Neuronal stem cell (in vitro differentiated cells): ENCODE results near the gene PATJ.

Experiments
- DNase-seq: peaks from one replicate; pipeline ENCODE4 v3.0.0-alpha.2; 2013; ENCODE audit warnings: low spot score
- H2AFZ ChIP-seq: one replicate; pipeline ENCODE4 v1.6.1; 2013; ENCODE audit warnings: mild to moderate bottlenecking, low read length, inconsistent platforms
- H2AK5ac ChIP-seq: 2 replicates; pipeline ENCODE4 v1.6.1; 2013; ENCODE audit warnings: low read depth, mild to moderate bottlenecking, inconsistent platforms, low read length, moderate library complexity, mixed read lengths
- H2BK120ac ChIP-seq: 2 replicates; pipeline ENCODE4 v1.6.1; 2013; ENCODE audit warnings: low read depth, mild to moderate bottlenecking, inconsistent platforms, low read length, moderate library complexity, mixed read lengths
- H2BK12ac ChIP-seq: one replicate; pipeline ENCODE4 v1.6.1; 2013; ENCODE audit warnings: low read length, inconsistent platforms
- H2BK15ac ChIP-seq: 2 replicates; pipeline ENCODE4 v1.6.1; 2013; ENCODE audit warnings: mild to moderate bottlenecking, low read length, inconsistent platforms, mixed read lengths
- H2BK5ac ChIP-seq: one replicate; pipeline ENCODE4 v1.6.1; 2013; ENCODE audit warnings: inconsistent platforms, mild to moderate bottlenecking, low read length, moderate library complexity
- H3K14ac ChIP-seq: one replicate; pipeline ENCODE4 v1.6.1; 2013; ENCODE audit warnings: low read length, inconsistent platforms
- H3K18ac ChIP-seq: 2 replicates; pipeline ENCODE4 v1.6.1; 2013; ENCODE audit warnings: low read length, inconsistent platforms
- H3K23ac ChIP-seq: 2 replicates; pipeline ENCODE4 v1.6.1; 2013; ENCODE audit warnings: low read depth, mild to moderate bottlenecking, mixed read lengths, low read length, inconsistent platforms; ENCODE audit not compliant: poor library complexity
- H3K27ac ChIP-seq: replicated peaks from 3 replicates; pipeline ENCODE4 v1.5.1; 2013; ENCODE audit warnings: low read length, inconsistent platforms
- H3K27me3 ChIP-seq, 3 experiments: 2 replicates each; pipeline ENCODE4 v1.6.1; 2013; ENCODE audit warnings: low read length in 3 of 3, mild to moderate bottlenecking in 2 of 3, inconsistent platforms in 1 of 3, low read depth in 1 of 3, mixed read lengths in 1 of 3, moderate library complexity in 1 of 3; ENCODE audit not compliant: control insufficient read depth in 3 of 3, insufficient read depth in 3 of 3
- H3K36me3 ChIP-seq, 2 donors: replicated peaks in 1 of 2; 2 replicates each; pipeline ENCODE4 v1.6.1; 2013; ENCODE audit warnings: low read length in 2 of 2; ENCODE audit not compliant: control insufficient read depth in 2 of 2, insufficient read depth in 2 of 2
- H3K4ac ChIP-seq: 2 replicates; pipeline ENCODE4 v1.6.1; 2013; ENCODE audit warnings: inconsistent platforms, mild to moderate bottlenecking, low read length, moderate library complexity
- H3K4me1 ChIP-seq, 2 donors: 1 replicate in 1 of 2; 2 replicates in 1 of 2; pipeline ENCODE4 v1.6.1; 2013; ENCODE audit warnings: low read length in 2 of 2, low read depth in 1 of 2; ENCODE audit not compliant: control insufficient read depth in 2 of 2, insufficient read depth in 1 of 2
- H3K4me2 ChIP-seq: one replicate; pipeline ENCODE4 v1.6.1; 2013; ENCODE audit warnings: mild to moderate bottlenecking, low read length, inconsistent platforms; ENCODE audit not compliant: insufficient read depth, poor library complexity, severe bottlenecking
- H3K4me3 ChIP-seq, 2 donors: 2 replicates each; pipeline ENCODE4 v1.5.1; 2013; ENCODE audit warnings: low read length in 2 of 2, mild to moderate bottlenecking in 2 of 2, inconsistent platforms in 1 of 2, moderate library complexity in 1 of 2
- H3K79me1 ChIP-seq: one replicate; pipeline ENCODE4 v1.6.1; 2013; ENCODE audit warnings: low read depth, mild to moderate bottlenecking, inconsistent platforms, low read length, moderate library complexity
- H3K9ac ChIP-seq: one replicate; pipeline ENCODE4 v1.6.1; 2013; ENCODE audit warnings: mild to moderate bottlenecking, low read depth, low read length, inconsistent platforms; ENCODE audit not compliant: poor library complexity
- H3K9me3 ChIP-seq, 2 donors: replicated peaks in 1 of 2; 2 replicates each; pipeline versions ENCODE3 to v1.6.1; 2013; ENCODE audit warnings: low read length in 2 of 2, mild to moderate bottlenecking in 2 of 2, inconsistent platforms in 1 of 2, low read depth in 1 of 2, mixed read lengths in 1 of 2, moderate library complexity in 1 of 2; ENCODE audit not compliant: control insufficient read depth in 2 of 2, insufficient read depth in 1 of 2
- H4K8ac ChIP-seq: one replicate; pipeline ENCODE4 v1.6.1; 2013; ENCODE audit warnings: low read depth, mild to moderate bottlenecking, inconsistent platforms, low read length, moderate library complexity
- H4K91ac ChIP-seq: one replicate; pipeline ENCODE4 v1.6.1; 2013; ENCODE audit warnings: low read length, low read depth, mild to moderate bottlenecking, inconsistent platforms; ENCODE audit not compliant: poor library complexity
- WGBS, 2 donors: extraction: QIAGEN DNeasy Blood & Tissue Kit; methylation state at CpG; one replicate each; pipeline ENCODE4 v1.1.7; 2013; ENCODE audit warnings: missing lambda C conversion rate in 2 of 2, mixed read lengths in 1 of 2; ENCODE audit not compliant: insufficient read length in 2 of 2, insufficient replicate concordance in 1 of 2; ENCODE audit errors: extremely low coverage in 2 of 2; 5-methylcytosine and 5-hydroxymethylcytosine counted together

The PATJ gene

DNA sequence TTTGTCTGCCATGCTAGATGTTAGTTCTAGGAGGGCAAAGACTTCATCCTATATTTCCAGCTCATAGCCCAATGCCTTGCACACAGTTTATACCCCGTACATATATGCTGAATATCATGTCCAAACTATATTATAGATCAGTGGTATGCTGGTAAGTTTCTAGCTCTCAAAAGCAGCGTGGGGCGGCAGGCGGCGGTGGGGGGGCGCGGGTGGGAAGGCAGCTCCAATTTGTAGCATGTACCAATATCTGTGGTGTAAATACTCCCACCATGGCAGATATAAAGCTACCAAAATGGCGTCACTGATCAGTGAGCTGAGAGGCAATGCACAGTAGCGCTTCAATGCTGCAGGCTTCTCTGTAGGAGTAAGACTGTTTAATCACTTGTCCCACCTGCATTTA, 77.1 kb downstream of the PATJ start:
- Histone ChIP-seq H2BK12ac (no peak overlapping the region), H3K4me3 (no peak overlapping the region), H3K23ac (no peak overlapping the region), H3K9me3 (no peaks in the 10 kb centered on the region), H4K91ac (no peak overlapping the region), H2AFZ (no peak overlapping the region), H2AK5ac (no peak overlapping the region), H3K27me3 (no peaks in the 10 kb centered on the region), H3K14ac (no peak overlapping the region), H3K27ac (no peak overlapping the region), H3K4me1 (no peaks in the 10 kb centered on the region), H2BK120ac (no peak overlapping the region), H2BK5ac (no peak overlapping the region), H3K79me1 (no peaks in the 10 kb centered on the region), H2BK15ac (no peak overlapping the region), H3K9ac (no peak overlapping the region), H3K36me3 (no peaks in the 10 kb centered on the region), H4K8ac (no peak overlapping the region), H3K4me2 (no peak overlapping the region), H3K4ac (no peak overlapping the region), H3K18ac (no peak overlapping the region)
- no peak for DNase-seq
- WGBS, 2 donors: no CpG with 5 or more reads among the region's 9 CpGs

DNA sequence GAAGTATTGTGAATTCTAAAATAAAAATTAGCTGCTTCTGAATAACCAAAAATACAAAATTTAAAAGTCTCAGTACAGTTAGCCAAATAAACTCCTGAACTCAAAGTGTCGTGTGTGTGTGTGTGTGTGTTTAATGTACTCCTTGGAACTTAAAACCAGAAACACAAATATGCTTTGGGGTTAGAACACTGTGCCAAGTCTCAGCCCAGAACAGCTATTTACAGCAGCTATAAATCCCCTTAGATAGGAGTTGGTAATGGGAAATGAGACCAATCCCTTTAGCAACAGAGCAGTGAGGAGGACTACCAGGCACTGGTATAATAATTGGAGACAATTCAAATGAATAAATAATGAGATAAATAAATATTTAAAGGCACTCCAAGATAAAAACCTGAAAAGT, 83.1 kb downstream of the PATJ start:
- H2BK12ac ChIP-seq: no peak overlapping the region
- H4K8ac ChIP-seq: no peak overlapping the region
- no CpG with 5 or more reads among the region's 1 CpG for WGBS, 2 donors
- no peak overlapping the region for H4K91ac ChIP-seq
- H3K27me3 ChIP-seq: no peaks in the 10 kb centered on the region
- no peak for DNase-seq
- no peak overlapping the region for H3K4me2 ChIP-seq
- no peak overlapping the region for H3K14ac ChIP-seq
- no peaks in the 10 kb centered on the region for H3K9me3 ChIP-seq
- no peaks in the 10 kb centered on the region for H3K4me1 ChIP-seq
- H3K9ac ChIP-seq: no peak overlapping the region
- H3K18ac ChIP-seq: no peak overlapping the region
- no peak overlapping the region for H2BK120ac ChIP-seq
- no peak overlapping the region for H3K23ac ChIP-seq
- H2BK5ac ChIP-seq: no peak overlapping the region
- H3K4me3 ChIP-seq: no peak overlapping the region
- H3K36me3 ChIP-seq: peaks cover 0 to 2% of the 10 kb centered on the region in 2 donors
- no peaks in the 10 kb centered on the region for H3K79me1 ChIP-seq
- H3K4ac ChIP-seq: no peak overlapping the region
- no peak overlapping the region for H3K27ac ChIP-seq
- H2AK5ac ChIP-seq: no peak overlapping the region
- H2AFZ ChIP-seq: no peak overlapping the region
- H2BK15ac ChIP-seq: no peak overlapping the region

DNA sequence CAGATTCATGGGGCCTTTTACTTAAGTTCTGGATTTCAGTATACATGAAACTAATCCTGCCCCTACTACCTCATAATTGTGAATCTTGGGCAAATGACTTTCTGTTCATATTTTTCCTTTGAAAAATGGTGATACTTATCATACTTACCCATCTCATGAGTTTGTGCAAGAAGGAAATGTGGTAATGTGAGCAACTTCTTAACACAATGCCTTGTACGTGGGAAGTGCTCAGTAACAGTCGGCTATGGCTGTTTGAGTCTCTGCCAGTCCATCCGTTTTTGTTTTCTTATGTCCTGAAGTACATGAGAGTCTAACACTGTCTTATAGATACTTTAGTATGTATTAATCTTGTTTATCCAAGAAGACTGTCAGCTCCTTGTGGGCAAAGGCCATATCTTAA, 86.5 kb downstream of the PATJ start:
- H3K4ac ChIP-seq: no peak overlapping the region
- H2BK5ac ChIP-seq: no peak overlapping the region
- H3K27ac ChIP-seq: no peak overlapping the region
- no peak overlapping the region for H2AFZ ChIP-seq
- no peak overlapping the region for H3K4me3 ChIP-seq
- no peak overlapping the region for H3K18ac ChIP-seq
- no peaks in the 10 kb centered on the region for H3K9me3 ChIP-seq
- H4K91ac ChIP-seq: no peak overlapping the region
- no peak overlapping the region for H3K4me2 ChIP-seq
- H2BK120ac ChIP-seq: no peak overlapping the region
- H4K8ac ChIP-seq: no peak overlapping the region
- DNase-seq: no peak
- H3K79me1 ChIP-seq: no peaks in the 10 kb centered on the region
- H3K4me1 ChIP-seq: no peaks in the 10 kb centered on the region
- H3K23ac ChIP-seq: no peak overlapping the region
- H3K9ac ChIP-seq: no peak overlapping the region
- no peaks in the 10 kb centered on the region for H3K27me3 ChIP-seq
- no peak overlapping the region for H2BK12ac ChIP-seq
- H3K36me3 ChIP-seq: peaks cover 0 to 2% of the 10 kb centered on the region in 2 donors
- no peak overlapping the region for H2BK15ac ChIP-seq
- no peak overlapping the region for H3K14ac ChIP-seq
- no CpG with 5 or more reads among the region's 3 CpGs for WGBS, 2 donors
- no peak overlapping the region for H2AK5ac ChIP-seq

DNA sequence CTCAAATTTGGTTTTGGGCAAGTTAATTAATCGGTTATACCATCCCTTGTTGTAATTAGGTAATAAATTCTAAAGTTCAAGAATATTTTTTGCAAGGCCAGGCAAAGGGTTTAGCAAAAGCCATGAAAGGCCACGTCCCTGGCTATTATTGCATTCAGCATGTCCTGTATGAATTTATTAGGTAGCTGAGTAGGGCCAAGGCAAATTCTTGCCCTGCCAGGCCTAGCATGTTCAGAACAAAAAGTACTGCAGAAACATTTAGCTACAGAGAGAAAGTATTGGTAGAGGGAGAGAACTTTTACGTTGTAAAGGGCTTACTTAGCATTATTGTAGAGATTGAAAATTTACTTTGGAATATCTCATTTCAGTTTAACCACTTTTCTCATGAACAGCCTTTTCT, 94.4 kb downstream of the PATJ start:
- Histone ChIP-seq H2BK15ac (no peak overlapping the region), H3K27me3 (no peaks in the 10 kb centered on the region), H3K4ac (no peak overlapping the region), H4K8ac (no peak overlapping the region), H3K27ac (no peak overlapping the region), H2BK5ac (no peak overlapping the region), H3K79me1 (no peaks in the 10 kb centered on the region), H4K91ac (no peak overlapping the region), H3K4me2 (no peak overlapping the region), H3K9ac (no peak overlapping the region), H3K9me3 (no peaks in the 10 kb centered on the region), H3K23ac (no peak overlapping the region), H3K18ac (no peak overlapping the region), H3K4me1 (no peaks in the 10 kb centered on the region), H2BK120ac (no peak overlapping the region), H3K4me3 (no peak overlapping the region), H2AK5ac (no peak overlapping the region), H2BK12ac (no peak overlapping the region), H3K36me3 (no peaks in the 10 kb centered on the region), H2AFZ (no peak overlapping the region), H3K14ac (no peak overlapping the region)
- no CpG with 5 or more reads among the region's 3 CpGs for WGBS, 2 donors
- no peak for DNase-seq
